NCI-H2107 treated with DMSO at 0.1 percent for 48 hours (cell line): ENCODE measurements around the gene TATDN2.
"Not testable (repeated sequence)": the region's sequence is repeated elsewhere in the genome, so short reads cannot be mapped to it uniquely, and the experiment has no call there.

Source experiments
- DNase-seq: peaks from one replicate; lab custom pipeline; 2025; ENCODE audit not compliant: unreplicated experiment; lab: John Stamatoyannopoulos, UW

TATDN2 gene

GRCh38 chr3:10288575-10288960 is 40.3 kb downstream of the TATDN2 start:
- DNase-seq = no peak

GRCh38 chr3:10289077-10289476 is 40.8 kb downstream of the TATDN2 start:
- DNase-seq = no peak

GRCh38 chr3:10289787-10290355 is 41.6 kb downstream of the TATDN2 start:
- no peak for DNase-seq

GRCh38 chr3:10290481-10291176 is 42.4 kb downstream of the TATDN2 start:
- no peak for DNase-seq

- DNase-seq = no peak
These were observed 43.4 kb downstream of the TATDN2 start for GRCh38 chr3:10291641-10292040.

GRCh38 chr3:10292505-10293419 is 44.5 kb downstream of the TATDN2 start, which contains the start of gene GHRL:
TSS of gene GHRL (minus strand) at chr3:10292947. CDS start at chr3:10290180, 2,767 bp downstream.
- no peak for DNase-seq

- DNase-seq = no peak
These were observed 45.8 kb downstream of the TATDN2 start for GRCh38 chr3:10294030-10294586.

- not testable (repeated sequence) for DNase-seq
These were observed 49.8 kb downstream of the TATDN2 start for GRCh38 chr3:10298064-10298463.

GRCh38 chr3:10299175-10299574 is 50.9 kb downstream of the TATDN2 start:
- no peak for DNase-seq

GRCh38 chr3:10299679-10300078 is 51.4 kb downstream of the TATDN2 start:
- no peak for DNase-seq

- DNase-seq = no peak
These were observed 51.8 kb downstream of the TATDN2 start for GRCh38 chr3:10300087-10300486.

GRCh38 chr3:10303105-10303504 is 54.8 kb downstream of the TATDN2 start:
- DNase-seq = no peak

GRCh38 chr3:10303785-10304184 is 55.5 kb downstream of the TATDN2 start:
- no peak for DNase-seq

- no peak for DNase-seq
These were observed 56.6 kb downstream of the TATDN2 start for GRCh38 chr3:10304905-10305304.

GRCh38 chr3:10305331-10305902 is 57.2 kb downstream of the TATDN2 start:
- DNase-seq = no peak

GRCh38 chr3:10306156-10306555 is 57.9 kb downstream of the TATDN2 start:
- DNase-seq = no peak

GRCh38 chr3:10308678-10309077 is 60.4 kb downstream of the TATDN2 start:
- no peak for DNase-seq

GRCh38 chr3:10309736-10310135 is 61.5 kb downstream of the TATDN2 start:
- DNase-seq = no peak

GRCh38 chr3:10310578-10310977 is 62.3 kb downstream of the TATDN2 start:
- DNase-seq = no peak

GRCh38 chr3:10311710-10312109 is 63.5 kb downstream of the TATDN2 start:
- DNase-seq = no peak

- DNase-seq = no peak
These were observed 64.1 kb downstream of the TATDN2 start for GRCh38 chr3:10312391-10312790.
